IMR-90 (cell line): Measurements from ENCODE around the gene PCSK5. TPM values are rescaled to one million over a fixed set of nuclear protein-coding genes. Genes with fewer than 3 reads are reported as not detected.

Source experiments
- ATAC-seq: fragments of 200-7000 bp; cut with Tn5 transposase; 2 replicates; pipeline ENCODE4 v1.9.1; 2020; ENCODE audit warnings: low read depth, mild to moderate bottlenecking, moderate library complexity
- BruUV-seq: library from RNA; stranded (reverse); fragments of 400-500 nt; replicated peaks from 2 replicates; lab custom pipeline; 2021; lab: Mats Ljungman, UMichigan
- CTCF ChIA-PET: fragments of 300-600 bp; formaldehyde crosslinking; extraction: SDS; loops from one replicate; lab custom pipeline; 2021; ENCODE audit warnings: antibody characterized with exemption; lab: Yijun Ruan, JAX
- POLR2A ChIA-PET: fragments of 300-600 bp; sonication (Branson Sonifier 250); formaldehyde crosslinking; loops from one replicate; lab custom pipeline; 2022; ENCODE audit warnings: antibody characterized with exemption; ENCODE audit not compliant: unreplicated experiment; lab: Charles Lee
- DNase-seq: peaks from one replicate; pipeline ENCODE4 v3.0.0; 2013
- H2AFZ ChIP-seq: replicated peaks from 2 replicates; pipeline ENCODE3; 2013; ENCODE audit warnings: low read length, mild to moderate bottlenecking; ENCODE audit not compliant: poor library complexity
- H2AK5ac ChIP-seq: 2 replicates; pipeline ENCODE4 v1.6.1; 2013; ENCODE audit warnings: low read depth, low read length, inconsistent platforms
- H2AK9ac ChIP-seq: replicated peaks from 2 replicates; pipeline ENCODE3; 2013; ENCODE audit warnings: mild to moderate bottlenecking, low read depth, low read length, moderate library complexity; ENCODE audit not compliant: poor library complexity
- H2BK120ac ChIP-seq: 2 replicates; pipeline ENCODE4 v1.6.1; 2013; ENCODE audit warnings: low read depth, low read length, inconsistent platforms
- H2BK15ac ChIP-seq: 3 replicates; pipeline ENCODE4 v1.6.1; 2013; ENCODE audit warnings: low read depth, low read length, inconsistent platforms
- H2BK20ac ChIP-seq: 2 replicates; pipeline ENCODE4 v1.6.1; 2013; ENCODE audit warnings: low read depth, mild to moderate bottlenecking, inconsistent platforms, low read length, moderate library complexity
- H2BK5ac ChIP-seq: 2 replicates; pipeline ENCODE4 v1.6.1; 2013; ENCODE audit warnings: mild to moderate bottlenecking, low read depth, low read length, inconsistent platforms; ENCODE audit not compliant: poor library complexity, severe bottlenecking
- H3K14ac ChIP-seq: replicated peaks from 2 replicates; pipeline ENCODE4 v1.6.1; 2013; ENCODE audit warnings: low read depth, low read length, inconsistent platforms
- H3K18ac ChIP-seq: 2 replicates; pipeline ENCODE4 v1.6.1; 2013; ENCODE audit warnings: low read depth, low read length, control low read depth
- H3K23ac ChIP-seq: 2 replicates; pipeline ENCODE4 v1.6.1; 2013; ENCODE audit warnings: low read depth, low read length, inconsistent platforms
- H3K27ac ChIP-seq: 2 replicates; pipeline ENCODE4 v1.5.1; 2013; ENCODE audit warnings: mild to moderate bottlenecking, control low read depth, low read length; ENCODE audit not compliant: insufficient read depth
- H3K27me3 ChIP-seq: 2 replicates; pipeline ENCODE4 v1.6.1; 2013; ENCODE audit warnings: low read length; ENCODE audit not compliant: control insufficient read depth, insufficient read depth
- H3K36me3 ChIP-seq: 2 replicates; pipeline ENCODE4 v1.6.1; 2013; ENCODE audit warnings: low read length, mixed read lengths; ENCODE audit not compliant: control insufficient read depth, insufficient read depth
- H3K4ac ChIP-seq: 2 replicates; pipeline ENCODE4 v1.6.1; 2013; ENCODE audit warnings: low read depth, low read length, inconsistent platforms
- H3K4me1 ChIP-seq: 2 replicates; pipeline ENCODE4 v1.6.1; 2013; ENCODE audit warnings: low read length, mixed read lengths; ENCODE audit not compliant: control insufficient read depth, insufficient read depth
- H3K4me2 ChIP-seq: 2 replicates; pipeline ENCODE4 v1.6.1; 2013; ENCODE audit warnings: low read depth, mild to moderate bottlenecking, control low read depth, low read length, moderate library complexity
- H3K4me3 ChIP-seq: 2 replicates; pipeline ENCODE4 v1.5.1; 2013; ENCODE audit warnings: low read depth, mild to moderate bottlenecking, control low read depth, low read length, moderate library complexity; ENCODE audit not compliant: insufficient read depth
- H3K56ac ChIP-seq: 2 replicates; pipeline ENCODE4 v1.6.1; 2013; ENCODE audit warnings: low read length, inconsistent platforms; ENCODE audit not compliant: insufficient read depth; ENCODE audit errors: extremely low read depth
- H3K79me1 ChIP-seq, 2 experiments: 2 replicates each; pipeline ENCODE4 v1.6.1; 2013; ENCODE audit warnings: low read length in 2 of 2, inconsistent platforms in 1 of 2, low read depth in 1 of 2
- H3K9ac ChIP-seq: 2 replicates; pipeline ENCODE4 v1.6.1; 2013; ENCODE audit warnings: low read depth, low read length, control low read depth
- H3K9me1 ChIP-seq: 2 replicates; pipeline ENCODE4 v1.6.1; 2013; ENCODE audit warnings: low read length, inconsistent platforms; ENCODE audit not compliant: insufficient read depth
- H3K9me3 ChIP-seq: 2 replicates; pipeline ENCODE4 v1.6.1; 2013; ENCODE audit warnings: low read length; ENCODE audit not compliant: control insufficient read depth, insufficient read depth
- H4K20me1 ChIP-seq: 2 replicates; pipeline ENCODE4 v1.6.1; 2013; ENCODE audit warnings: low read length, inconsistent platforms; ENCODE audit not compliant: insufficient read depth
- H4K5ac ChIP-seq: 2 replicates; pipeline ENCODE4 v1.6.1; 2013; ENCODE audit warnings: mild to moderate bottlenecking, low read depth, low read length, control low read depth
- H4K8ac ChIP-seq, 2 experiments: 2 replicates each; pipeline ENCODE4 v1.6.1; 2013; ENCODE audit warnings: low read depth in 2 of 2, low read length in 2 of 2, control low read depth in 1 of 2, inconsistent platforms in 1 of 2
- H4K91ac ChIP-seq: 2 replicates; pipeline ENCODE4 v1.6.1; 2013; ENCODE audit warnings: low read depth, low read length, inconsistent platforms; ENCODE audit not compliant: insufficient read depth
- CHD1 ChIP-seq: IDR thresholded peaks from 2 replicates; pipeline ENCODE4 v1.6.1; 2012; ENCODE audit warnings: low read depth, low read length, improper control_type of control experiment
- RAD21 ChIP-seq: IDR thresholded peaks from 2 replicates; pipeline ENCODE4 v1.6.1; 2012; ENCODE audit warnings: low read length, improper control_type of control experiment
- RCOR1 ChIP-seq: IDR thresholded peaks from 2 replicates; pipeline ENCODE4 v1.6.1; 2012; ENCODE audit warnings: mild to moderate bottlenecking, low read length, improper control_type of control experiment; ENCODE audit not compliant: insufficient replicate concordance
- WGBS, 2 experiments: methylation state at CpG; one replicate each; pipeline versions ENCODE4 v1.1.5 to v1.1.7; 2013; ENCODE audit warnings: missing lambda C conversion rate in 2 of 2; ENCODE audit not compliant: insufficient read length in 1 of 2; ENCODE audit errors: extremely low coverage in 2 of 2; 5-methylcytosine and 5-hydroxymethylcytosine counted together
- dilution Hi-C: fragments of 300-500 bp; cut with HindIII; formaldehyde crosslinking; loops from one replicate; pipeline ENCODE4 v1.14.3; 2018; ENCODE audit warnings: low sequenced_read_pairs; ENCODE audit not compliant: unreplicated experiment
- in situ Hi-C: fragments of 300-500 bp; cut with MboI; formaldehyde crosslinking; loops from 3 replicates; pipeline ENCODE4 v1.14.3; 2019; ENCODE audit warnings: low sequenced_read_pairs, inconsistent platforms, mixed read lengths
- intact Hi-C: fragments of 100-400 bp; cut with micrococcal nuclease; formaldehyde crosslinking; loops from 2 replicates; pipeline ENCODE4 v1.10.0; 2022
- polyA plus RNA-seq, 3 experiments: library from polyadenylated mRNA; depleted of rRNA; stranded (reverse); fragments of >200 nt; gene quantifications; 2 replicates each; pipeline ENCODE4 v1.2.3, GENCODE V29; 2012; ENCODE audit warnings: low replicate concordance in 1 of 3
- total RNA-seq: library from RNA; depleted of rRNA; stranded (reverse); fragments of >200 nt; gene quantifications from 2 replicates; pipeline ENCODE4 v1.2.3, GENCODE V29; 2012

The PCSK5 gene
- total and polyA plus RNA-seq, 2 of the 4 experiments (the other 2 are of a cell fraction), result 1.5 to 3.0 TPM

GRCh38 chr9:76353280-76353679 is 462.8 kb downstream of the PCSK5 start:
- Histone ChIP-seq H2AK5ac (no peak overlapping the region), H3K23ac (no peak overlapping the region), H4K91ac (no peak overlapping the region), H2BK120ac (no peak overlapping the region), H3K18ac (no peak overlapping the region), H2AK9ac (no peak overlapping the region), H3K79me1 (no peaks in the 10 kb centered on the region), H3K27ac (no peak overlapping the region), H3K27me3 (peaks cover 14% of the 10 kb centered on the region), H3K14ac (no peak overlapping the region), H2AFZ (no peak overlapping the region), H2BK15ac (no peak overlapping the region), H3K4me1 (no peaks in the 10 kb centered on the region), H3K56ac (no peak overlapping the region), H2BK20ac (no peak overlapping the region), H3K9me1 (peaks cover 2% of the 10 kb centered on the region; the same call in 1 of the 2 replicates), H4K8ac (no peak overlapping the region), H4K5ac (no peak overlapping the region), H3K4me3 (no peak overlapping the region), H2BK5ac (no peak overlapping the region), H3K9me3 (no peaks in the 10 kb centered on the region; the same call in 1 of the 2 replicates), H3K36me3 (no peaks in the 10 kb centered on the region), H4K20me1 (no peaks in the 10 kb centered on the region), H3K4me2 (no peak overlapping the region), H3K9ac (no peak overlapping the region), H3K4ac (no peak overlapping the region)
- TF ChIP-seq RAD21 (no peak), RCOR1 (no peak), CHD1 (no peak)
- DNase-seq (no peak), ATAC-seq (no peak)
- in situ Hi-C loops (no loop called here), intact Hi-C loops (no loop called here), dilution Hi-C loops (no loop called here)
- CTCF ChIA-PET, result no interaction called here
- POLR2A ChIA-PET, result interaction anchor here (0.6 kb wide), 1 partner anchor 1880 kb away, joined by 3 read pairs; no protein-coding TSS in a partner anchor
- no CpG with 5 or more reads among the region's 5 CpGs for WGBS, 2 experiments
- no TSS peak for BruUV-seq
